ENCODE results near the gene SCIN. TPM values are rescaled to one million over a fixed set of nuclear protein-coding genes. Genes with fewer than 3 reads are reported as not detected.

SCIN gene
- total RNA-seq, 1 experiment from 2014 or later: 0.39 TPM

DNA sequence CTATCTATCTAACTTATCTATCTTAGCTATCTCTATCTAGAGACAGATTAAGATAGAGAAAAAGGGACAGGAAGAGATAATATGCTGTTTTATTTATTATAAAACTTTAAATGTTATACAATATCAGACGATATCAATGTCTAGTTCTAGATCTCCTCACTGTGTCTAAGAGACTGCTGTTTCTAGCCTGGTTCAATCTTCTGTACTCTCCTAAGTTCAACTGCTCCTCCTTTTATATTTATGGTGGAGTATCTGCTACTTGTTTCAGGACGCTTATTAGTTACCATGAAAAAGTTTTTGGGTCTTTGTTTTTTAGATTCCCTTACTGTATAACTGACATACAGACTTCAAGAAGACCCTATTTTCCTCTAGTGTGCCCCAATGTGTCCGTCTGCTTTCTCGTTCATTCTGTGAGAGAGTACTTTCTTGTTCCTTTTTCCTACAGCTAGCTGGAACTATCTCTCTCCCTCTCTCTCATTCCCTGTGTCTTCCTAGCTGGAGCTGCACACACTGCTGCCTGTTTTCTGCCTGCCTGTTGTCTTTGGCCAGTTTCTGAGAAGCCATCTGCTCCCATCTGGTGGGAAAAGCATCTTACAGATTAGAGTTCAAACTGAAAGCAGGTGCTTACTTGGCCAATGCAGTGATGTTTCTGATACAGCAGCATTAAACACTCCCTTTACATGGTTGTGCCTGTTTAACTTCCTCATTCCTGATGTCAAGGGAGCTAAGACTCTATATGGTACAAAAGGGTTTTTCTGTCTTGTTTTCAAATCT, 67.5 kb downstream of the SCIN start:
- no peak for DNase-seq (ENCODE audit: low spot score)
- TF ChIP-seq EZH2 (IDR thresholded peaks at IDR 0.05; ENCODE audit: borderline replicate concordance, low read depth, low read length, poor library complexity, severe bottlenecking): no peak
- TF ChIP-seq, protein P1, sequence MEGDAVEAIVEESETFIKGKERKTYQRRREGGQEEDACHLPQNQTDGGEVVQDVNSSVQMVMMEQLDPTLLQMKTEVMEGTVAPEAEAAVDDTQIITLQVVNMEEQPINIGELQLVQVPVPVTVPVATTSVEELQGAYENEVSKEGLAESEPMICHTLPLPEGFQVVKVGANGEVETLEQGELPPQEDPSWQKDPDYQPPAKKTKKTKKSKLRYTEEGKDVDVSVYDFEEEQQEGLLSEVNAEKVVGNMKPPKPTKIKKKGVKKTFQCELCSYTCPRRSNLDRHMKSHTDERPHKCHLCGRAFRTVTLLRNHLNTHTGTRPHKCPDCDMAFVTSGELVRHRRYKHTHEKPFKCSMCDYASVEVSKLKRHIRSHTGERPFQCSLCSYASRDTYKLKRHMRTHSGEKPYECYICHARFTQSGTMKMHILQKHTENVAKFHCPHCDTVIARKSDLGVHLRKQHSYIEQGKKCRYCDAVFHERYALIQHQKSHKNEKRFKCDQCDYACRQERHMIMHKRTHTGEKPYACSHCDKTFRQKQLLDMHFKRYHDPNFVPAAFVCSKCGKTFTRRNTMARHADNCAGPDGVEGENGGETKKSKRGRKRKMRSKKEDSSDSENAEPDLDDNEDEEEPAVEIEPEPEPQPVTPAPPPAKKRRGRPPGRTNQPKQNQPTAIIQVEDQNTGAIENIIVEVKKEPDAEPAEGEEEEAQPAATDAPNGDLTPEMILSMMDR (conservative IDR thresholded peaks at IDR 0.05; ENCODE audit: low read depth, low read length): no peak
- POLR2A ChIA-PET (ENCODE audit: low non-redundant PET): no interaction called here
- Histone ChIP-seq H3K27ac (ENCODE audit: low read depth, low read length, poor library complexity, severe bottlenecking) (no peak overlapping the region), H3K36me3 (ENCODE audit: insufficient read depth, low read length, poor library complexity, severe bottlenecking) (no peaks in the 10 kb centered on the region), H3K9me3 (ENCODE audit: low read depth, low read length, poor library complexity, severe bottlenecking) (no peaks in the 10 kb centered on the region), H3K27me3 (replicated peaks; ENCODE audit: insufficient read depth, low read depth, low read length, poor library complexity) (no peaks in the 10 kb centered on the region), H3K4me1 (ENCODE audit: insufficient read depth, low read length, poor library complexity, severe bottlenecking) (no peaks in the 10 kb centered on the region), H3K4me3 (ENCODE audit: low read depth, low read length, poor library complexity, severe bottlenecking) (no peak overlapping the region)
- CTCF ChIA-PET: interaction anchor here (1.5 kb wide), 1 partner anchor 48 kb away, joined by 5 read pairs; no protein-coding TSS in a partner anchor
- intact Hi-C loops (cut with micrococcal nuclease; ENCODE audit: unreplicated experiment): loop anchor here (2.0 kb wide), 1 partner anchor 625 kb away; no protein-coding TSS in a partner anchor
- no TSS peak for BruUV-seq (replicated peaks)

DNA sequence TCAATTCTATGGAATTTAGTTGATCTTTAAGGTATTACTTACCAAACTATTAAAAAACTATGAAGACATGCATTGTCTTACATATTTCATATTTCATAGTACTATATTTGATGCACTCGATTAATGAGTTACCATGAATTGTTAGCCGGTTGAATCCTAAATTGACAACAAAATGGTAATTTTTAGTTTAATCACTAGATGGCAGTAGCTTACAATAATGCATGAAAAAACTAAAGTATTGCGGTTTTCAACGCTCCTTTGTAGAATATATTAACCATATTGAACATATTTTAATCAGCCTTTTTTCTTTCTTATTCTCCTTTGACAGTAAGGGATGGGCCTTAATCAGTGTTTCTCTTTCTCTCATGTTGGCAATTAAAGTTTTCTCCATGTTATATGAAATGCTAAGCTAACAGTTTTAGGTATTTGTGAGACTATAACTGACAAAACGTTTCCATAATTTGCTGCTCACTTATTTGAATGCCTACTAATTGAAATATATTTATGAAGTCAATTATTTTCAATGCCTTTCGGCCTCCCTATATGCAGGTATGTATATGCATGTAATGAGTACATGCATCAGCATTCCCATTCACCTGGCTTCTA, 68.4 kb downstream of the SCIN start:
- Histone ChIP-seq H3K27ac (ENCODE audit: low read depth, low read length, poor library complexity, severe bottlenecking) (no peak overlapping the region), H3K27me3 (replicated peaks; ENCODE audit: insufficient read depth, low read depth, low read length, poor library complexity) (no peaks in the 10 kb centered on the region), H3K4me1 (ENCODE audit: insufficient read depth, low read length, poor library complexity, severe bottlenecking) (no peaks in the 10 kb centered on the region), H3K36me3 (ENCODE audit: insufficient read depth, low read length, poor library complexity, severe bottlenecking) (no peaks in the 10 kb centered on the region), H3K9me3 (ENCODE audit: low read depth, low read length, poor library complexity, severe bottlenecking) (no peaks in the 10 kb centered on the region), H3K4me3 (ENCODE audit: low read depth, low read length, poor library complexity, severe bottlenecking) (no peak overlapping the region)
- ChIA-PET CTCF (interaction anchor here (1.5 kb wide), 1 partner anchor 47 kb away, joined by 5 read pairs; no protein-coding TSS in a partner anchor), POLR2A (ENCODE audit: low non-redundant PET) (no interaction called here)
- BruUV-seq (replicated peaks): no TSS peak
- TF ChIP-seq EZH2 (IDR thresholded peaks at IDR 0.05; ENCODE audit: borderline replicate concordance, low read depth, low read length, poor library complexity, severe bottlenecking): no peak
- TF ChIP-seq, protein P1 (conservative IDR thresholded peaks at IDR 0.05; ENCODE audit: low read depth, low read length): peak; percentile 65
- intact Hi-C loops (cut with micrococcal nuclease; ENCODE audit: unreplicated experiment): loop anchor here (2.0 kb wide), 1 partner anchor 624 kb away; no protein-coding TSS in a partner anchor
- peak; percentile 66 for DNase-seq (ENCODE audit: low spot score)

DNA sequence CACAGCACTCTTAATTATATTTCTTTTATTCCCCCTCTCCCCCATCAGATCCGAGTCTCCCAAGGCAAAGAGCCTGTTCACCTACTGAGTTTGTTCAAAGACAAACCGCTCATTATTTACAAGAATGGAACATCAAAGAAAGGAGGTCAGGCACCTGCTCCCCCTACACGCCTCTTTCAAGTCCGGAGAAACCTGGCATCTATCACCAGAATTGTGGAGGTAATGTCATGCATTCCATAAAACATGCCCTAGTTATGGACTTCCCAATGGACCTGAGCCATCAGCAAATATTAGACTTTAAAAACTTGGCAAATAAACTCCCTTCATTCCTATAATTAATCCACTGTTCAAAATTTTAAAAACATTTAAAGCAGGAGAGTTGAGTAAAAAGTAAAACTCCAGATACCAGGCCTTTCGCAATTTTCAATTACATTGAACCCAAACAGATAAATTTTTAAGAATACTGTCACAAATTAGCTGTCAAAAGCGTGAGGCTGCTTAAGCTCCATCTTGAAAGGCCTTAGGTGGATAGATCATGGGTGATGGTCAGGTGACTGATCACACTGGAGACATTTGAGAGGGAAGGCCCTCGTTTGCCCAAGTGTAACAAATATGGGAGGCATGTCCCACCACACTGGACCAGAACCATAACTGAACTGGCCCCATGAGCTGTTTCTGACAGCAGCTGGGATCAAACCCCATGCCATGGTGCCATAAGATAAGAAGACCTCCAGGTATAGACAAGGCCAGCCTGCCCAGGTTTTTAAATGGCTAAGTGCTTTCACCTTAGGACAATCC, 70.0 kb downstream of the SCIN start:
- ChIA-PET POLR2A (ENCODE audit: low non-redundant PET) (no interaction called here), CTCF (interaction anchor here (1.4 kb wide), 1 partner anchor 46 kb away, joined by 3 read pairs; no protein-coding TSS in a partner anchor)
- Histone ChIP-seq H3K4me1 (ENCODE audit: insufficient read depth, low read length, poor library complexity, severe bottlenecking) (no peaks in the 10 kb centered on the region), H3K27me3 (replicated peaks; ENCODE audit: insufficient read depth, low read depth, low read length, poor library complexity) (no peaks in the 10 kb centered on the region), H3K4me3 (ENCODE audit: low read depth, low read length, poor library complexity, severe bottlenecking) (no peak overlapping the region), H3K36me3 (ENCODE audit: insufficient read depth, low read length, poor library complexity, severe bottlenecking) (no peaks in the 10 kb centered on the region), H3K9me3 (ENCODE audit: low read depth, low read length, poor library complexity, severe bottlenecking) (no peaks in the 10 kb centered on the region), H3K27ac (ENCODE audit: low read depth, low read length, poor library complexity, severe bottlenecking) (no peak overlapping the region)
- BruUV-seq (replicated peaks): no TSS peak
- no peak for TF ChIP-seq EZH2 (IDR thresholded peaks at IDR 0.05; ENCODE audit: borderline replicate concordance, low read depth, low read length, poor library complexity, severe bottlenecking)
- TF ChIP-seq, protein P1 (conservative IDR thresholded peaks at IDR 0.05; ENCODE audit: low read depth, low read length): no peak
- no peak for DNase-seq (ENCODE audit: low spot score)
- intact Hi-C loops (cut with micrococcal nuclease; ENCODE audit: unreplicated experiment): no loop called here

Measured in A673 (cell line).